Astrocyte of the spinal cord (primary cell): ENCODE results near the gene FAAP20.

ENCODE experiments used
- DNase-seq: peaks from one replicate; pipeline ENCODE4 v3.0.0; 2011; ENCODE audit warnings: low read depth, low spot score
- H3K4me3 ChIP-seq: 2 replicates; pipeline ENCODE4 v1.5.1; 2011; ENCODE audit warnings: low read depth, mild to moderate bottlenecking, low read length, moderate library complexity
- in situ Hi-C: cut with HindIII; loops from 2 replicates; pipeline ENCODE4 v1.10.0; 2017; ENCODE audit warnings: low sequenced_read_pairs
- TF ChIP-seq, protein P1 (sequence below): IDR thresholded peaks from 2 replicates; pipeline ENCODE4 v1.5.1; 2012; ENCODE audit warnings: low read depth, mild to moderate bottlenecking, low read length, inconsistent platforms

FAAP20 gene

GRCh38 chr1:2204415-2205190 lies 10.0 kb upstream of the FAAP20 start:
- in situ Hi-C loops = no loop called here
- H3K4me3 ChIP-seq = peak overlapping the region; percentile 44
- DNase-seq = peak; percentile 71
- TF ChIP-seq, protein P1, sequence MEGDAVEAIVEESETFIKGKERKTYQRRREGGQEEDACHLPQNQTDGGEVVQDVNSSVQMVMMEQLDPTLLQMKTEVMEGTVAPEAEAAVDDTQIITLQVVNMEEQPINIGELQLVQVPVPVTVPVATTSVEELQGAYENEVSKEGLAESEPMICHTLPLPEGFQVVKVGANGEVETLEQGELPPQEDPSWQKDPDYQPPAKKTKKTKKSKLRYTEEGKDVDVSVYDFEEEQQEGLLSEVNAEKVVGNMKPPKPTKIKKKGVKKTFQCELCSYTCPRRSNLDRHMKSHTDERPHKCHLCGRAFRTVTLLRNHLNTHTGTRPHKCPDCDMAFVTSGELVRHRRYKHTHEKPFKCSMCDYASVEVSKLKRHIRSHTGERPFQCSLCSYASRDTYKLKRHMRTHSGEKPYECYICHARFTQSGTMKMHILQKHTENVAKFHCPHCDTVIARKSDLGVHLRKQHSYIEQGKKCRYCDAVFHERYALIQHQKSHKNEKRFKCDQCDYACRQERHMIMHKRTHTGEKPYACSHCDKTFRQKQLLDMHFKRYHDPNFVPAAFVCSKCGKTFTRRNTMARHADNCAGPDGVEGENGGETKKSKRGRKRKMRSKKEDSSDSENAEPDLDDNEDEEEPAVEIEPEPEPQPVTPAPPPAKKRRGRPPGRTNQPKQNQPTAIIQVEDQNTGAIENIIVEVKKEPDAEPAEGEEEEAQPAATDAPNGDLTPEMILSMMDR = no peak

- H3K4me3 ChIP-seq = peak overlapping the region; percentile 44
- in situ Hi-C loops = no loop called here
- TF ChIP-seq, protein P1 = no peak
- DNase-seq = no peak
Measured at GRCh38 chr1:2203671-2204414, 9.3 kb upstream of the FAAP20 start.

DNA sequence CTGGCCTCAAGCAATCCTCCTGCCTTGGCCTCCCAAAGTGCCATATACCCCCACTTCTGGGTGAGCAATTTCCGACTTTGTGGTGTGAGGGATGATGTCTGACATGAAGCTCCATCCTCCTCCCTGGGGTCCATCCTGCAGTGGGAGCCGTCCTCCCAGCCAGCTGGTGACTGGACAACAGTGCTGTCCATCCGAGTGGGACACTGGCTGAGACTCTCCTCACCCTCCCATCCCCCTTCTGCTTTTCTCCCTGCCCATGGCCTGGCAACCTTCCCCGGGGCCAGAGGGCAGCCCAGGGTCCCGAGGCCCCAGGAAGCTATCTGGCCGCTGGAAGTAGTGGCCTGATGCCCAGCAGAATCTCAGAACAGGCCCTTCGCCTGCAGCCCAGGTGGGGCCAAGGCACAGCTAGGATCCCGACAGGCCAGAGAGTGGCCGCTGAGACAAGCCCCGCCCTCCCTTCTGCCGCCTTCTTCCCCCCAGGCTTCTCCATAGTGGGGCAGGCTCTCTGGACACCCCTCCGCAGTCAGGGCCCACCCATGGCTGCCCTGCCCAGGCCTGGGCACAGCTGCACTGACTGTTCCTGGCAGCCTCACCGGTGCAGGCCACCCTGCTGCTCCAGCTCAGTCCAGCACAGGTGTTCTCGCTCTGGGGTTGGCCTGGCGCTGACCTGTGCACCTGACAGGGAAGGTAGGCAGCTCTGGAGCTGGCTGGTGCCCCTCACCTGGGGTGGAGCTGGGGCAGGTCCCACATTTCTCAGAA lies 8.4 kb upstream of the FAAP20 start:
- TF ChIP-seq, protein P1 = no peak
- no peak for DNase-seq
- in situ Hi-C loops = no loop called here
- H3K4me3 ChIP-seq = no peak overlapping the region

GRCh38 chr1:2202008-2202575 lies 7.5 kb upstream of the FAAP20 start:
- TF ChIP-seq, protein P1 = no peak
- in situ Hi-C loops = no loop called here
- no peak overlapping the region for H3K4me3 ChIP-seq
- no peak for DNase-seq

DNA sequence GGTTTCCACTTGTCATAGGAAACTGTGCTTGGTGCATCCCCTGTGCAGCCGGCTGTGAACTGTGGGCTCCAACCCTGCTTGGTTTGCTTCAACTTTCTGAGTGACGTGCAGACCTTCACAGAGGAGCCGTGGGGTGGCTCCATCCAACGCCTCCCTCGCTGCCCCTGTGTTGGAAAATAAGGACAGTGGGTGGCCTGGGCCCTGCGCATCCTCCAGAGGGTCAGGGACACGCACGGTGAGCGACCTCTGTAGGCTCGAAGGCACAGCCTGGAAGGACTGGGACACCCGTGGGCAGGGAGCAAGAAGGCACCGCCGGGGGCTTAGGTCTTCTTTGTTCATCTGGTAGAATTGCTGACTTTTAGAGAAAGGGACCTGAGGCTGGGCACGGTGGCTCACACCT lies 6.5 kb upstream of the FAAP20 start:
- DNase-seq = no peak
- in situ Hi-C loops = no loop called here
- TF ChIP-seq, protein P1 = no peak
- no peak overlapping the region for H3K4me3 ChIP-seq

DNA sequence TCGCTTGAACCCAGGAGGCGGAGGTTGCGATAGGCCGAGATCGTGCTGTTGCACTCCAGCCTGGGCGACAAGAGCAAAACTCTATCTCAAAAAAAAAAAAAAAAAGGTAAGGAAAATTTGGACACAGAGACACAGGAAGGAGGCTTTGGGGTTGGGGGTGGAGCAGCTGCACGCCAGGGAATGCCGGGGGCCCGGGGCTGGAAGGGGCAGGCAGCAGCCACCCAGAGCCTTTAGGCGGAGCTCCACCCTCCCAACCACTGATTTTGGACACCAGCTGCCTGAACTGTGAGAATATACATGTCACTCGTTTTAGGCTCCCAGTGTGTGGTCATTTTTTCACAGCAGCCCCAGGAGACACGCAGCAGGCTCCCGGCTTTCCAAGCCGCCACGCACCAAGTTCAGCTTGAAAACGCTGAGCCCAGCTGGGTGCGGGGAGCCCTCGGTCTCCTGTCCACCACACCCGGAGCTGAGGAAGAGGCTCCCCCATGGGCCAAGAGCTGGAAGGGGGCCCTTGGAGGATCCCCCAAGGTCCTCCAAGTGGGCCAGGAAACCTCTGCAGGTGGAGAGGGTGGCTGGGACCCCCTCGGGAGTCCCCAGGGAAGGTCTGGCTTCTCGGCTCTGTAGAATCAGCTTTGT lies 5.9 kb upstream of the FAAP20 start:
- in situ Hi-C loops = no loop called here
- no peak for DNase-seq
- H3K4me3 ChIP-seq = no peak overlapping the region
- TF ChIP-seq, protein P1 = no peak
